Lower leg skin (tissue), 3 donors: ENCODE measurements around the gene HAUS7.

ENCODE experiments used
- CTCF ChIP-seq, 3 donors: fragments of 450-650 bp; IDR thresholded peaks; one replicate each; pipeline ENCODE4 v1.5.1; 2016; ENCODE audit warnings: antibody characterized with exemption in 3 of 3, mild to moderate bottlenecking in 3 of 3, moderate library complexity in 2 of 3
- POLR2A ChIP-seq, 2 donors: fragments of 450-650 bp; IDR thresholded peaks; one replicate each; pipeline ENCODE4 v1.6.1; 2016 to 2017; ENCODE audit warnings: antibody characterized with exemption in 2 of 2, mild to moderate bottlenecking in 1 of 2, moderate library complexity in 1 of 2

DNA sequence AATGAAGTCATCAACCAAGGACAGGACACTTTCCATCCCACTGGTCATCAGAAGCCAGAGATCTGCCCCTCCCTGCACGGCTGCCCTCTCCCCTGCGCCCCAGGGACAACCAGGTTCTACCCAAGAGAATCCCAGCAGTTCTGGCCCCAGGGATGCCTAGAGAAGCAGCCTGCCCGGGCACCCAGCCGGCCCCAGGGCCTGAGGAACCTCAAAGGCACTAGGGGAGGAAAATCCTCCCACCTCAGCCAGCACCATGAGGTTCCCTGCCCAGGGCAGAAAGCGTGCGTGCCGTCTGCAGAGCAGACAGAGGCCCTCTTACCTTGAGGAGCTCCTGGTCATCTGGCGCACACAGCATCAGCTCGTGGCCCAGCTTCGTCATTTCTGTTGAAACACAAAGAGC is 8.1 kb downstream of the HAUS7 start:
- TF ChIP-seq CTCF (IDR thresholded peaks at IDR 0.05) (no peak), POLR2A (IDR thresholded peaks at IDR 0.05) (no peak)
